SK-N-SH (cell line): ENCODE measurements around the gene ASCC3. TPM values are rescaled to one million over a fixed set of nuclear protein-coding genes. Genes with fewer than 3 reads are reported as not detected.

ENCODE experiments used
- CTCF ChIA-PET: fragments of 300-600, 350-600 bp; formaldehyde crosslinking; extraction: SDS; loops from one replicate; lab custom pipeline; 2021; lab: Yijun Ruan, JAX
- POLR2A ChIA-PET: fragments of 350-600 bp; sonication (Branson Sonifier 250); formaldehyde crosslinking; extraction: SDS; loops from one replicate; lab custom pipeline; 2020; ENCODE audit warnings: antibody characterized with exemption, inconsistent platforms; lab: Yijun Ruan, JAX
- DNase-seq: peaks from one replicate; pipeline ENCODE4 v3.0.0; 2012
- H2AFZ ChIP-seq: fragments of 200-600 bp; sonication (generic); 2 replicates; pipeline ENCODE4 v1.8.1; 2016; ENCODE audit warnings: antibody characterized with exemption, mild to moderate bottlenecking, low read depth
- H3F3A ChIP-seq: fragments of 200-600 bp; sonication (generic); replicated peaks from 2 replicates; pipeline ENCODE3; 2016; ENCODE audit warnings: antibody characterized with exemption, mild to moderate bottlenecking; ENCODE audit not compliant: insufficient read depth
- H3K27ac ChIP-seq, 2 experiments: fragments of 200-500 bp in 1 of 2; fragments of 200-600 bp in 1 of 2; sonication (Bioruptor generic) in 1 of 2; sonication (generic), shearing (Covaris generic) in 1 of 2; 2 replicates each; pipeline versions ENCODE4 v1.5.1 to v1.6.1; 2014 to 2016; ENCODE audit warnings: low read depth in 2 of 2, inconsistent platforms in 1 of 2, low read length in 1 of 2, mild to moderate bottlenecking in 1 of 2, mixed read lengths in 1 of 2
- H3K27me3 ChIP-seq: fragments of 200-600 bp; sonication (generic), shearing (Covaris generic); 2 replicates; pipeline ENCODE4 v1.6.1; 2016; ENCODE audit warnings: mixed run types; ENCODE audit not compliant: insufficient read depth
- H3K36me3 ChIP-seq, 2 experiments: fragments of 200-500 bp in 1 of 2; fragments of 200-600 bp in 1 of 2; sonication (Bioruptor generic) in 1 of 2; sonication (generic) in 1 of 2; replicated peaks in 1 of 2; 2 replicates each; pipeline versions ENCODE3 to v1.5.1; 2014 to 2016; ENCODE audit warnings: low read length in 1 of 2, mild to moderate bottlenecking in 1 of 2; ENCODE audit not compliant: insufficient read depth in 2 of 2, control insufficient read depth in 1 of 2
- H3K4me1 ChIP-seq, 2 experiments: fragments of 200-500 bp in 1 of 2; fragments of 200-600 bp in 1 of 2; sonication (Bioruptor generic) in 1 of 2; sonication (generic), shearing (Covaris generic) in 1 of 2; 2 replicates each; pipeline versions ENCODE4 v1.5.1 to v1.6.1; 2014 to 2016; ENCODE audit warnings: low read depth in 1 of 2, low read length in 1 of 2, mixed run types in 1 of 2; ENCODE audit not compliant: insufficient read depth in 2 of 2, control insufficient read depth in 1 of 2
- H3K4me2 ChIP-seq: fragments of 200-600 bp; sonication (generic), shearing (Covaris generic); 2 replicates; pipeline ENCODE4 v1.6.1; 2017; ENCODE audit warnings: mixed run types
- H3K4me3 ChIP-seq, 2 experiments: fragments of 200-500 bp in 1 of 2; fragments of 200-600 bp in 1 of 2; sonication (Bioruptor generic) in 1 of 2; sonication (generic), shearing (Covaris generic) in 1 of 2; 2 replicates each; pipeline versions ENCODE4 v1.5.1 to v1.8.1; 2014 to 2016; ENCODE audit warnings: low read depth in 2 of 2, inconsistent platforms in 1 of 2, low read length in 1 of 2, mild to moderate bottlenecking in 1 of 2, mixed read lengths in 1 of 2, moderate library complexity in 1 of 2
- H3K79me2 ChIP-seq: fragments of 200-600 bp; sonication (generic); 2 replicates; pipeline ENCODE4 v1.8.1; 2017; ENCODE audit warnings: mild to moderate bottlenecking; ENCODE audit not compliant: insufficient read depth
- H3K9ac ChIP-seq: fragments of 200-600 bp; sonication (generic); 2 replicates; pipeline ENCODE4 v1.6.1; 2017; ENCODE audit warnings: mixed run types
- H3K9me2 ChIP-seq: fragments of 200-600 bp; sonication (generic); 2 replicates; pipeline ENCODE4 v1.6.1; 2017; ENCODE audit warnings: mixed run types
- H3K9me3 ChIP-seq: fragments of 200-600 bp; sonication (generic); 2 replicates; pipeline ENCODE4 v1.6.1; 2017; ENCODE audit warnings: mixed run types, mild to moderate bottlenecking, moderate library complexity
- H4K20me1 ChIP-seq: fragments of 200-600 bp; sonication (generic); 2 replicates; pipeline ENCODE4 v1.6.1; 2017; ENCODE audit warnings: mild to moderate bottlenecking, mixed run types; ENCODE audit not compliant: insufficient read depth
- CTCF ChIP-seq: fragments of 200-600 bp; sonication (generic); IDR thresholded peaks from 2 replicates; pipeline ENCODE4 v1.6.1; 2017; ENCODE audit warnings: antibody characterized with exemption, mild to moderate bottlenecking, moderate library complexity
- EZH2phosphoT487 ChIP-seq: fragments of 200-600 bp; sonication (generic); IDR thresholded peaks from 2 replicates; pipeline ENCODE4 v1.6.1; 2017; ENCODE audit warnings: low read depth, mixed run types, mild to moderate bottlenecking, antibody characterized with exemption, moderate library complexity, borderline replicate concordance
- FOSL2 ChIP-seq: IDR thresholded peaks from 2 replicates; pipeline ENCODE4 v1.4.0; 2012; ENCODE audit warnings: low read depth, mild to moderate bottlenecking, moderate library complexity, borderline replicate concordance
- GABPA ChIP-seq: IDR thresholded peaks from 2 replicates; pipeline ENCODE4 v1.4.0; 2012; ENCODE audit warnings: low read depth, mild to moderate bottlenecking
- GATA2 ChIP-seq: sonication (generic); formaldehyde crosslinking; IDR thresholded peaks from 2 replicates; pipeline ENCODE4 v1.5.0; 2020; ENCODE audit warnings: mild to moderate bottlenecking, missing genetic modification reagents
- IRF3 ChIP-seq: fragments of 150-350 bp; IDR thresholded peaks from 2 replicates; pipeline ENCODE4 v1.6.1; 2016; ENCODE audit warnings: mild to moderate bottlenecking, low read depth, low read length
- JUND ChIP-seq: IDR thresholded peaks from 2 replicates; pipeline ENCODE4 v1.4.0; 2012
- MAX ChIP-seq: IDR thresholded peaks from 2 replicates; pipeline ENCODE4 v1.4.0; 2012; ENCODE audit warnings: low read depth
- MEF2A ChIP-seq: IDR thresholded peaks from 2 replicates; pipeline ENCODE4 v1.4.0; 2012; ENCODE audit warnings: low read depth, borderline replicate concordance
- MXI1 ChIP-seq: IDR thresholded peaks from 2 replicates; pipeline ENCODE4 v1.6.1; 2012; ENCODE audit warnings: mild to moderate bottlenecking, low read depth, low read length, improper control_type of control experiment
- POLR2AphosphoS5 ChIP-seq: IDR thresholded peaks from 2 replicates; pipeline ENCODE4 v1.6.1; 2012; ENCODE audit warnings: low read depth, low read length
- RCOR1 ChIP-seq: fragments of 150-350 bp; IDR thresholded peaks from 2 replicates; pipeline ENCODE4 v1.6.1; 2017; ENCODE audit warnings: antibody characterized with exemption, low read length
- SIN3A ChIP-seq: IDR thresholded peaks from 2 replicates; pipeline ENCODE4 v1.6.1; 2012; ENCODE audit warnings: low read depth, mild to moderate bottlenecking, low read length, moderate library complexity, borderline replicate concordance
- TAF1 ChIP-seq: IDR thresholded peaks from 2 replicates; pipeline ENCODE4 v1.6.1; 2012; ENCODE audit warnings: low read depth, mild to moderate bottlenecking, low read length, moderate library complexity, borderline replicate concordance
- TCF12 ChIP-seq: IDR thresholded peaks from 2 replicates; pipeline ENCODE4 v1.4.0; 2012
- TEAD4 ChIP-seq: IDR thresholded peaks from 2 replicates; pipeline ENCODE4 v1.4.0; 2012; ENCODE audit warnings: mild to moderate bottlenecking, borderline replicate concordance; ENCODE audit not compliant: insufficient read depth
- USF2 ChIP-seq: fragments of 150-350 bp; IDR thresholded peaks from 2 replicates; pipeline ENCODE4 v1.6.1; 2017; ENCODE audit warnings: antibody characterized with exemption, low read length, low read depth, borderline replicate concordance
- YY1 ChIP-seq: IDR thresholded peaks from 2 replicates; pipeline ENCODE4 v1.4.0; 2012; ENCODE audit warnings: low read depth, mild to moderate bottlenecking
- WGBS: methylation state at CpG from one replicate; pipeline ENCODE4 v1.1.6; 2017; ENCODE audit warnings: low lambda C conversion rate; 5-methylcytosine and 5-hydroxymethylcytosine counted together
- polyA plus RNA-seq, 3 experiments: library from polyadenylated mRNA; depleted of rRNA; stranded (reverse); fragments of >200 nt; gene quantifications; 2 replicates each; pipeline ENCODE4 v1.2.3, GENCODE V29; 2012

ASCC3 gene
- polyA plus RNA-seq, 1 of the 3 experiments (the other 2 are of a cell fraction) = 17.9 TPM

GRCh38 chr6:100472674-100473073 lies 408.5 kb downstream of the ASCC3 start (continued):
- no peak for TF ChIP-seq YY1
- TF ChIP-seq FOSL2 = 0 out of 2 replicates have a peak, but pooled peaks have one; percentile 5
- TF ChIP-seq IRF3 = no peak
- TF ChIP-seq TAF1 = no peak
- TF ChIP-seq USF2 = no peak

- Histone ChIP-seq H3K9ac (no peak overlapping the region), H3K27me3 (peaks cover 58% of the 10 kb centered on the region), H3K4me2 (no peak overlapping the region), H3K27ac (no peak overlapping the region), H4K20me1 (no peaks in the 10 kb centered on the region), H3F3A (no peaks in the 10 kb centered on the region), H3K79me2 (no peaks in the 10 kb centered on the region), H3K36me3 (no peaks in the 10 kb centered on the region), H3K9me3 (no peaks in the 10 kb centered on the region), H2AFZ (no peak overlapping the region), H3K9me2 (no peaks in the 10 kb centered on the region), H3K4me3 (no peak overlapping the region), H3K4me1 (no peaks in the 10 kb centered on the region)
- CTCF ChIA-PET = interaction anchor here (0.5 kb wide), 1 partner anchor 1351 kb away, joined by 3 read pairs; no protein-coding TSS in a partner anchor
- DNase-seq = no peak
- 49% methylated on average over 4 of the region's 5 CpGs for WGBS
- TF ChIP-seq GATA2 (no peak), SIN3A (no peak), POLR2AphosphoS5 (no peak), JUND (no peak), MXI1 (no peak), TCF12 (no peak), GABPA (no peak)
- POLR2A ChIA-PET = no interaction called here
Observed at GRCh38 chr6:100470422-100471120, 410.6 kb downstream of the ASCC3 start.

- ChIA-PET POLR2A (interaction anchor here (0.7 kb wide), 1 partner anchor 9 kb away, joined by 3 read pairs; no protein-coding TSS in a partner anchor), CTCF (interaction anchor here (1.1 kb wide), 1 partner anchor 11 kb away, joined by 4 read pairs; no protein-coding TSS in a partner anchor)
- Histone ChIP-seq H3K9me2 (no peaks in the 10 kb centered on the region), H2AFZ (no peak overlapping the region), H3F3A (no peaks in the 10 kb centered on the region), H3K9ac (no peak overlapping the region), H3K4me1 (peaks cover 0 to 6% of the 10 kb centered on the region in 2 experiments; a peak in 1 of 4 replicates)
- no peak for DNase-seq
- peak; percentile 96; the same call in 1 of the 2 replicates for TF ChIP-seq EZH2phosphoT487
- TF ChIP-seq MEF2A = no peak
- TF ChIP-seq CTCF = no peak
- no peak for TF ChIP-seq TEAD4
- no peak for TF ChIP-seq FOSL2
- TF ChIP-seq MAX = no peak
- TF ChIP-seq TAF1 = no peak
- TF ChIP-seq RCOR1 = no peak
- TF ChIP-seq, all 33 proteins: peak for 1
- no peaks in the 10 kb centered on the region for H3K36me3 ChIP-seq
- WGBS = 30% methylated on average over 24 of the region's 44 CpGs
- no peak overlapping the region for H3K4me2 ChIP-seq
- no peaks in the 10 kb centered on the region for H4K20me1 ChIP-seq
- no peak overlapping the region for H3K4me3 ChIP-seq
- H3K79me2 ChIP-seq = no peaks in the 10 kb centered on the region
- no peak overlapping the region for H3K27ac ChIP-seq
- H3K9me3 ChIP-seq = no peaks in the 10 kb centered on the region
- peaks cover 70% of the 10 kb centered on the region for H3K27me3 ChIP-seq
Observed at GRCh38 chr6:100469101-100469859, 411.8 kb downstream of the ASCC3 start.
